K562 (cell line): Measurements from ENCODE around the gene ROBO2. TPM values are rescaled to one million over a fixed set of nuclear protein-coding genes. Genes with fewer than 3 reads are reported as not detected.

ENCODE experiments used
- ATAC-seq: fragments of 200-7000 bp; cut with Tn5 transposase; 3 replicates; pipeline ENCODE4 v1.9.1; 2020; ENCODE audit warnings: moderate library complexity
- BruUV-seq: library from RNA; stranded (reverse); fragments of 400-500 nt; replicated peaks from 2 replicates; lab custom pipeline; 2021; lab: Mats Ljungman, UMichigan
- CTCF ChIA-PET: fragments of 300-600 bp; formaldehyde crosslinking; extraction: SDS; loops from one replicate; lab custom pipeline; 2021; ENCODE audit warnings: low intra/inter-chr PET ratio; lab: Yijun Ruan, JAX
- POLR2A ChIA-PET: fragments of 300-600, 350-650 bp; sonication (Branson Sonifier 250); formaldehyde crosslinking; extraction: SDS; loops from one replicate; lab custom pipeline; 2021; ENCODE audit warnings: antibody characterized with exemption, inconsistent platforms; lab: Yijun Ruan, JAX
- DNase-seq, 4 experiments: peaks; one replicate each; pipeline versions ENCODE4 v3.0.0 to v3.0.0-alpha.2; 2011 to 2018; ENCODE audit warnings: low spot score in 3 of 4, mixed read lengths in 3 of 4; ENCODE audit errors: extremely low read depth in 1 of 4
- FAIRE-seq: peaks from 2 replicates; lab custom pipeline; 2011; peaks lifted over from hg19 to GRCh38; lab: Jason Lieb, UNC
- H2AFZ ChIP-seq: 2 replicates; pipeline ENCODE4 v1.6.0; 2011; ENCODE audit warnings: low read depth, low read length, control low read depth, inconsistent platforms
- H3K27ac ChIP-seq: fragments of 200-600 bp; 3 replicates; pipeline ENCODE4 v1.8.0; 2011; ENCODE audit warnings: low read depth, mild to moderate bottlenecking, control low read depth, inconsistent platforms, low read length, moderate library complexity, mixed read lengths; ENCODE audit errors: extremely low read depth
- H3K27me3 ChIP-seq, 2 experiments: fragments of 300-600 bp in 1 of 2; 2 replicates in 1 of 2; 3 replicates in 1 of 2; pipeline versions ENCODE4 v1.6.0 to v1.8.0; 2011; ENCODE audit warnings: inconsistent platforms in 2 of 2, low read length in 2 of 2, mild to moderate bottlenecking in 1 of 2, mixed read lengths in 1 of 2, moderate library complexity in 1 of 2; ENCODE audit not compliant: control insufficient read depth in 2 of 2, insufficient read depth in 2 of 2
- H3K36me3 ChIP-seq: fragments of 300-600 bp; 3 replicates; pipeline ENCODE4 v1.8.0; 2011; ENCODE audit warnings: mild to moderate bottlenecking, low read length, inconsistent platforms; ENCODE audit not compliant: control insufficient read depth, insufficient read depth
- H3K4me1 ChIP-seq, 2 experiments: fragments of 200-600 bp in 1 of 2; replicated peaks in 1 of 2; 2 replicates in 1 of 2; 3 replicates in 1 of 2; pipeline versions ENCODE4 v1.5.1 to v1.8.0; 2011; ENCODE audit warnings: inconsistent platforms in 2 of 2, low read length in 2 of 2, mild to moderate bottlenecking in 1 of 2, mixed read lengths in 1 of 2, moderate library complexity in 1 of 2; ENCODE audit not compliant: control insufficient read depth in 2 of 2, insufficient read depth in 2 of 2
- H3K4me2 ChIP-seq: 2 replicates; pipeline ENCODE4 v1.6.1; 2011; ENCODE audit warnings: low read length, control low read depth, inconsistent platforms, mixed read lengths; ENCODE audit not compliant: insufficient read depth
- H3K4me3 ChIP-seq: fragments of 200-600 bp; sonication (generic), shearing (Covaris generic); 2 replicates; pipeline ENCODE4 v1.5.1; 2016; ENCODE audit warnings: control low read depth, inconsistent platforms
- H3K79me2 ChIP-seq: fragments of 200-600 bp; 3 replicates; pipeline ENCODE4 v1.8.0; 2011; ENCODE audit warnings: low read length, inconsistent platforms; ENCODE audit not compliant: control insufficient read depth, insufficient read depth
- H3K9ac ChIP-seq, 2 experiments: 2 replicates each; pipeline versions ENCODE4 v1.6.0 to v1.6.1; 2011; ENCODE audit warnings: low read depth in 2 of 2, low read length in 2 of 2, control low read depth in 1 of 2, inconsistent platforms in 1 of 2, mild to moderate bottlenecking in 1 of 2, mixed read lengths in 1 of 2; ENCODE audit not compliant: insufficient read depth in 1 of 2
- H3K9me1 ChIP-seq: one replicate; pipeline ENCODE4 v1.6.0; 2011; ENCODE audit warnings: inconsistent platforms, mild to moderate bottlenecking, low read length, moderate library complexity; ENCODE audit not compliant: control insufficient read depth, insufficient read depth
- H3K9me3 ChIP-seq: replicated peaks from 2 replicates; pipeline ENCODE4 v1.5.1; 2011; ENCODE audit warnings: low read depth, low read length, inconsistent platforms; ENCODE audit not compliant: control insufficient read depth, insufficient read depth
- H4K20me1 ChIP-seq: replicated peaks from 2 replicates; pipeline ENCODE4 v1.6.1; 2011; ENCODE audit warnings: low read length, inconsistent platforms, mixed read lengths; ENCODE audit not compliant: control insufficient read depth, insufficient read depth
- BHLHE40 ChIP-seq: IDR thresholded peaks from 2 replicates; pipeline ENCODE4 v1.6.1; 2011; ENCODE audit warnings: low read length, improper control_type of control experiment
- MTA3 ChIP-seq: fragments of 450-650 bp; formaldehyde crosslinking; IDR thresholded peaks from 2 replicates; pipeline ENCODE4 v1.6.1; 2017; ENCODE audit warnings: mild to moderate bottlenecking, borderline replicate concordance
- STAT5B ChIP-seq: fragments of 250-450 bp; sonication (Bioruptor Pico); IDR thresholded peaks from 2 replicates; pipeline ENCODE4 v1.8.0; 2021; ENCODE audit warnings: mild to moderate bottlenecking, inconsistent platforms
- WGBS: fragments of 100-300 bp; shearing (Covaris generic); methylation state at CpG from one replicate; pipeline ENCODE4 v1.1.6; 2016; ENCODE audit warnings: low coverage, mixed read lengths; ENCODE audit not compliant: insufficient coverage; ENCODE audit errors: missing lambda C conversion rate; 5-methylcytosine and 5-hydroxymethylcytosine counted together
- in situ Hi-C: fragments of 300-500 bp; cut with MboI; formaldehyde crosslinking; loops from 4 replicates; pipeline ENCODE4 v1.15.0; 2018; ENCODE audit warnings: inconsistent platforms, mixed read lengths
- intact Hi-C: fragments of 100-400 bp; cut with micrococcal nuclease; formaldehyde crosslinking; loops from 2 replicates; pipeline ENCODE4 v1.14.2; 2022
- polyA plus RNA-seq, 8 experiments: library from polyadenylated mRNA; depleted of rRNA in 4 of 8; stranded (reverse) in 5 of 8; unstranded in 3 of 8; fragments of >200 nt; fragmentation: Nextera tagmentation in 2 of 8; fragmentation: Illumina TruSeq in 1 of 8; extraction: Ambion mirVana in 2 of 8; extraction: Trizol in 1 of 8; gene quantifications; 2 replicates each; pipeline versions ENCODE4 v1.2.1 to v1.2.3, GENCODE V29; 2011 to 2014; ENCODE audit warnings: inconsistent platforms in 1 of 8, missing spikeins in 1 of 8
- total RNA-seq, 7 experiments: library from RNA; depleted of rRNA in 6 of 7; stranded (reverse); fragments of >200 nt in 6 of 7; fragmentation: Illumina TruSeq in 2 of 7; extraction: Trizol in 2 of 7; gene quantifications; 2 replicates each; pipeline versions ENCODE4 v1.2.1 to v1.2.3, GENCODE V29; 2011 to 2021; ENCODE audit warnings: low replicate concordance in 1 of 7
- TF ChIP-seq, protein P1 (sequence below): IDR thresholded peaks from 2 replicates; pipeline ENCODE4 v1.6.1; 2014; ENCODE audit warnings: antibody characterized with exemption

The ROBO2 gene
- total and polyA plus RNA-seq, 9 of the 15 experiments (the other 6 are each of a cell fraction or from before 2014, with no cell fraction given), result 0.84 to 3.0 (median 1.7) TPM

DNA sequence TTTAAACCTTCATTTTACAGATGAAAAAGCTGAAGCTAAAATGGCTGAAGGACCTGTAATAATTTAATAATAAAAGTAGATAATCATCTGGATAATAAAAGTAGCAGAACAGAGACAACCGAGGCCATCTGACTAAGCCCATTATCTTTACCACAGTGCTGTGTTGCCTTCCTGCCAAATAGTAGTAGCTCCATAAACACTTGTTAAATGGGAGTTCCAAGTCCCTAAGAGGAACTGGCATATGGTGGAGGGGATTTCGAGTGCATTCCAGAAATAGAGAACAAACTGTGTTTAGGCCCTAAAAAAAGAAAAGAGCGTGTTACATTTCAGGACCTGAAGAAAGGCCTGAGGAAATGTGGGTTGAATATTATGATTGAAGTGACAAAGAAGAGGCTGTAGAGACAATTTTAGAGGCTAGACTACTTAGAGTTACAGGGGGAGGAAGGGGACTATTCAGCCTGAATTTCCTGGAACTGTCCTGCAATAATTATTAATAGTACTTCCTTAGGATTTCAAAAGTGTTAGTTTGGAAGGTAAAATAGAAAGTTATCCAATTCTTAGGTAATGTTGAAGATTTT, 424.3 kb downstream of the ROBO2 start:
- FAIRE-seq (no peak), DNase-seq (no peak), ATAC-seq (no peak)
- Histone ChIP-seq H3K27ac (no peak overlapping the region), H3K36me3 (no peaks in the 10 kb centered on the region), H3K9me1 (no peaks in the 10 kb centered on the region), H3K4me1 (no peaks in the 10 kb centered on the region), H3K4me2 (no peak overlapping the region), H3K9me3 (no peaks in the 10 kb centered on the region), H4K20me1 (no peaks in the 10 kb centered on the region), H3K9ac (no peak overlapping the region), H3K27me3 (no peaks in the 10 kb centered on the region), H2AFZ (no peak overlapping the region), H3K79me2 (no peaks in the 10 kb centered on the region), H3K4me3 (no peak overlapping the region)
- ChIA-PET CTCF (no interaction called here), POLR2A (no interaction called here)
- in situ Hi-C loops, result no loop called here
- intact Hi-C loops, result no loop called here
- 0% methylated on average over 3 of the region's 3 CpGs for WGBS
- BruUV-seq, result no TSS peak
- TF ChIP-seq MTA3, result no peak
- TF ChIP-seq, protein P1, sequence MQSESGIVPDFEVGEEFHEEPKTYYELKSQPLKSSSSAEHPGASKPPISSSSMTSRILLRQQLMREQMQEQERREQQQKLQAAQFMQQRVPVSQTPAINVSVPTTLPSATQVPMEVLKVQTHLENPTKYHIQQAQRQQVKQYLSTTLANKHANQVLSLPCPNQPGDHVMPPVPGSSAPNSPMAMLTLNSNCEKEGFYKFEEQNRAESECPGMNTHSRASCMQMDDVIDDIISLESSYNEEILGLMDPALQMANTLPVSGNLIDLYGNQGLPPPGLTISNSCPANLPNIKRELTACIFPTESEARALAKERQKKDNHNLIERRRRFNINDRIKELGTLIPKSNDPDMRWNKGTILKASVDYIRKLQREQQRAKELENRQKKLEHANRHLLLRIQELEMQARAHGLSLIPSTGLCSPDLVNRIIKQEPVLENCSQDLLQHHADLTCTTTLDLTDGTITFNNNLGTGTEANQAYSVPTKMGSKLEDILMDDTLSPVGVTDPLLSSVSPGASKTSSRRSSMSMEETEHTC, result no peak
- no peak for TF ChIP-seq STAT5B (CRISPR knock-in tag)
- no peak for TF ChIP-seq BHLHE40
